Measurements from ENCODE around the gene BAHCC1. TPM values are rescaled to one million over a fixed set of nuclear protein-coding genes. Genes with fewer than 3 reads are reported as not detected.

Gene BAHCC1
- total and polyA plus RNA-seq, 2 of the 4 experiments (the other 2 are of a cell fraction), result 0.36 to 7.8 TPM

- Histone ChIP-seq H3K9me3 (ENCODE audit: control insufficient read depth, insufficient read depth, low read length) (no peaks in the 10 kb centered on the region), H2BK15ac (ENCODE audit: low read depth, low read length) (no peak overlapping the region), H3K14ac (replicated peaks; ENCODE audit: low read depth, low read length) (no peak overlapping the region), H3K9me1 (ENCODE audit: insufficient read depth, low read length) (no peaks in the 10 kb centered on the region), H4K91ac (ENCODE audit: insufficient read depth, low read depth, low read length) (no peak overlapping the region), H2BK120ac (ENCODE audit: low read depth, low read length) (no peak overlapping the region), H3K4me3 (ENCODE audit: insufficient read depth, low read depth, low read length) (no peak overlapping the region), H3K23ac (ENCODE audit: low read depth, low read length) (no peak overlapping the region), H3K4me2 (ENCODE audit: low read depth, low read length) (no peak overlapping the region), H2BK5ac (ENCODE audit: low read depth, low read length, poor library complexity, severe bottlenecking) (no peak overlapping the region), H4K20me1 (ENCODE audit: insufficient read depth, low read length) (no peaks in the 10 kb centered on the region; the same call in 1 of the 2 replicates), H3K18ac (ENCODE audit: low read depth, low read length) (no peak overlapping the region), H4K8ac (ENCODE audit: low read depth in 2 of 2, low read length in 2 of 2) (no peak overlapping the region), H4K5ac (ENCODE audit: low read depth, low read length) (no peak overlapping the region), H3K79me1 (ENCODE audit: low read depth in 1 of 2, low read length in 2 of 2) (peaks cover 0 to 5% of the 10 kb centered on the region in 2 experiments; a peak in 1 of 4 replicates), H3K27ac (ENCODE audit: insufficient read depth, low read length) (no peak overlapping the region), H3K9ac (ENCODE audit: low read depth, low read length) (no peak overlapping the region), H3K27me3 (ENCODE audit: control insufficient read depth, insufficient read depth, low read length) (no peaks in the 10 kb centered on the region), H2AFZ (replicated peaks; ENCODE audit: low read length, poor library complexity) (no peak overlapping the region), H2AK5ac (ENCODE audit: low read depth, low read length) (no peak overlapping the region), H3K4ac (ENCODE audit: low read depth, low read length) (no peak overlapping the region), H3K56ac (ENCODE audit: extremely low read depth, insufficient read depth, low read length) (no peak overlapping the region), H2AK9ac (replicated peaks; ENCODE audit: low read depth, low read length, poor library complexity) (peak overlapping the region; percentile 42), H2BK20ac (ENCODE audit: low read depth, low read length) (no peak overlapping the region), H3K4me1 (ENCODE audit: control insufficient read depth, insufficient read depth, low read length) (peaks cover 10% of the 10 kb centered on the region), H3K36me3 (ENCODE audit: control insufficient read depth, insufficient read depth, low read length) (no peaks in the 10 kb centered on the region)
- ChIA-PET POLR2A (ENCODE audit: unreplicated experiment) (no interaction called here), CTCF (no interaction called here)
- DNase-seq (no peak), ATAC-seq (ENCODE audit: low read depth) (no peak)
- no TSS peak for BruUV-seq (replicated peaks)
- no peak for TF ChIP-seq SMC3 (IDR thresholded peaks at IDR 0.05; ENCODE audit: low read depth, low read length)
- TF ChIP-seq CHD1 (IDR thresholded peaks at IDR 0.05; ENCODE audit: low read depth, low read length), result no peak
- TF ChIP-seq USF2 (IDR thresholded peaks at IDR 0.05; ENCODE audit: low read depth, low read length), result no peak
- TF ChIP-seq MAFK (IDR thresholded peaks at IDR 0.05; ENCODE audit: low read depth, low read length), result no peak
- no peak for TF ChIP-seq CEBPB (IDR thresholded peaks at IDR 0.05; ENCODE audit: low read depth, low read length)
- TF ChIP-seq RCOR1 (IDR thresholded peaks at IDR 0.05; ENCODE audit: insufficient replicate concordance, low read length), result no peak
- TF ChIP-seq POLR2A (IDR thresholded peaks at IDR 0.05; ENCODE audit: low read depth, low read length), result no peak
- TF ChIP-seq RAD21 (IDR thresholded peaks at IDR 0.05; ENCODE audit: low read length), result no peak
- no peak for TF ChIP-seq CTCF (conservative IDR thresholded peaks at IDR 0.05; ENCODE audit: low read depth, low read length)
- TF ChIP-seq BHLHE40 (IDR thresholded peaks at IDR 0.05; ENCODE audit: low read depth, low read length), result no peak
- no peak for TF ChIP-seq NFE2L2 (IDR thresholded peaks at IDR 0.05; ENCODE audit: low read depth, low read length)
- TF ChIP-seq MXI1 (IDR thresholded peaks at IDR 0.05; ENCODE audit: borderline replicate concordance, low read depth, low read length), result no peak
- no peak for TF ChIP-seq ELK1 (IDR thresholded peaks at IDR 0.05; ENCODE audit: borderline replicate concordance, low read depth, low read length)
- no peak for TF ChIP-seq FOS (IDR thresholded peaks at IDR 0.05; ENCODE audit: low read depth, low read length)
- no peak for TF ChIP-seq MAZ (IDR thresholded peaks at IDR 0.05; ENCODE audit: borderline replicate concordance, low read depth, low read length)
- no CpG with 5 or more reads among the region's 10 CpGs for WGBS, 2 experiments (ENCODE audit: extremely low coverage in 2 of 2, insufficient read length in 1 of 2)
- in situ Hi-C loops (cut with MboI; ENCODE audit: low sequenced_read_pairs) (no loop called here), dilution Hi-C loops (cut with HindIII; ENCODE audit: low sequenced_read_pairs, unreplicated experiment) (no loop called here), intact Hi-C loops (cut with micrococcal nuclease) (no loop called here)
These were observed 40.5 kb downstream of the BAHCC1 start for GRCh38 chr17:81435652-81436293.
